CD4-positive, alpha-beta T cell (primary cell): ENCODE measurements around the gene JMJD4. TPM values are rescaled to one million over a fixed set of nuclear protein-coding genes. Genes with fewer than 3 reads are reported as not detected.

Experiments used
- total RNA-seq, 174 experiments: library from RNA in 2 of 174; stranded (reverse) in 2 of 174; gene quantifications; one replicate each; pipeline ENCODE4 v1.2.3 and lab custom pipeline; 2021 to 2026

Gene JMJD4
- total RNA-seq, 2 experiments from 2014 or later = 11.4 to 11.9 TPM

Other genes with a start within 250 kb of the JMJD4 start
- gene ZNF678, start 171.7 kb downstream of the JMJD4 start, total RNA-seq = 1 to 10 TPM; 2.8 to 2.9 TPM
- 10 to 100 TPM; 12.8 to 14.0 TPM for gene SNAP47, start 133 bp upstream of the JMJD4 start, total RNA-seq
- gene PRSS38, start 80.4 kb upstream of the JMJD4 start, total RNA-seq = not detected
- gene WNT9A, start 212.6 kb upstream of the JMJD4 start, total RNA-seq = not detected